HG02981 (cell line): Measurements from ENCODE around the gene SLIT1.

Experiments used
- ATAC-seq: cut with Tn5 transposase; IDR thresholded peaks from one replicate; pipeline ENCODE4 v1.9.1; 2021; ENCODE audit warnings: mild to moderate bottlenecking, moderate library complexity; ENCODE audit not compliant: unreplicated experiment

The SLIT1 gene

DNA sequence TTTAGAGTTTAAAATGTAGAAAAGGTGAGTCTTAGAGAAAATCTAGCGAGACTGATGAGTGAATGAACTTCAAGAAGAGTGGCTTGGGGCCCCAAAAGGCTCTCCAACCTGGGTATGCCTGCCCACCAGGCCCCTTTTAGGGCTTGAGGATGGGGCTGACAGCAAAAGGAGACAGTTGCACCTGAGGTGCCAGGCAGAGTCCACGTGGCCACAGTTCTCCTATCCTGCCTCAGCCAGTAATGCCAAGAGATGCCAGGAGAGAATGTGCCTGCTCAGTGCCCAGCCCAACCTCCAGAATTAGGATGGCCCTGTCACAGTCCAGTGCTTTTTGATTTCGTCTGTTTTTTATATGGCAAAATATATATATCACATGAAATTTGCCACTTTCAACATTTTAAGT lies 156.5 kb downstream of the SLIT1 start:
- no peak for ATAC-seq

- ATAC-seq: no peak
Measured at GRCh38 chr10:97028832-97029178, 157.0 kb downstream of the SLIT1 start.

- no peak for ATAC-seq
Measured at GRCh38 chr10:97028126-97028831, 157.5 kb downstream of the SLIT1 start.

GRCh38 chr10:97025613-97026242 lies 160.0 kb downstream of the SLIT1 start:
- no peak for ATAC-seq

DNA sequence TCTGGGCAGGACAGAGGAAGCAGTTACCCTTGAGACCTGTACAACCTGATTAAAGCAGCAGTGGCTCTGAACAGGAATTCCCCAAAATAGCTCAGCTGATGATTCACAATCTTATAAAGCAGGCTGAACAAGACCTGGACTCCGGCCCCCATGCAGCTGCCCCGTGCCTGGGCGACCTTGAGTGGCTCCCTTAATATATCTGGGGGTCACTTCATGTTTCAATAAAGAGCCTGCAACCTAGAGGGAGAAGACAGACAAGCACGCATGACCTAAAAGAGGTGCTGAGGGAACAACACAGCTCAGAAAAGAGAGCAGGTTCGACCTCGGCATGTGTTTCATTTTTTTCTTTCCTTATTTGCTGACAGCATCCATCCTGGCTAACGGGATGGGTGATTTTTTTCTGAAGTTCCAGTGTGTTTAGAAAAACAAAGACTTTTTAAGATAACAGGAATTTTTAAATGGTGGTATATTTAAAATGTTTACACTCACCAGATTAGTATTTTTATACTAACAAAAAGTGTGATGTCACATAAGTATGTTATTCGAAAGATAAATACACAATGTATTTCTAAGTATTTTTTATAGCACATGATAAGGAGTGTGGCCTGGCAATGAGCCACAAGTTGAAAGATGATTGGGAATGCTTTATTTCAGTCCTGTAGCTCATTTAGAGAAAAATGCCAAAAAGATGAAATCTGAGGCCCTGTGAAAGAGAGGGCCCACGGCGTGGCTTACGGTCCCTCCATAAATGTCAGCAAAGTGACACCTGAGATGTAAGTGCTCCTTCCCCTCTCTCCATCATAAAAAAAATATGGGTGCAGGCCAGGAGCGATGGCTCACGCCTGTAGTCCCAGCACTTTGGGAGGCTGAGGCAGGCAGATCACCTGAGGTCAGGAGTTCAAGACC lies 161.3 kb downstream of the SLIT1 start:
- no peak for ATAC-seq

DNA sequence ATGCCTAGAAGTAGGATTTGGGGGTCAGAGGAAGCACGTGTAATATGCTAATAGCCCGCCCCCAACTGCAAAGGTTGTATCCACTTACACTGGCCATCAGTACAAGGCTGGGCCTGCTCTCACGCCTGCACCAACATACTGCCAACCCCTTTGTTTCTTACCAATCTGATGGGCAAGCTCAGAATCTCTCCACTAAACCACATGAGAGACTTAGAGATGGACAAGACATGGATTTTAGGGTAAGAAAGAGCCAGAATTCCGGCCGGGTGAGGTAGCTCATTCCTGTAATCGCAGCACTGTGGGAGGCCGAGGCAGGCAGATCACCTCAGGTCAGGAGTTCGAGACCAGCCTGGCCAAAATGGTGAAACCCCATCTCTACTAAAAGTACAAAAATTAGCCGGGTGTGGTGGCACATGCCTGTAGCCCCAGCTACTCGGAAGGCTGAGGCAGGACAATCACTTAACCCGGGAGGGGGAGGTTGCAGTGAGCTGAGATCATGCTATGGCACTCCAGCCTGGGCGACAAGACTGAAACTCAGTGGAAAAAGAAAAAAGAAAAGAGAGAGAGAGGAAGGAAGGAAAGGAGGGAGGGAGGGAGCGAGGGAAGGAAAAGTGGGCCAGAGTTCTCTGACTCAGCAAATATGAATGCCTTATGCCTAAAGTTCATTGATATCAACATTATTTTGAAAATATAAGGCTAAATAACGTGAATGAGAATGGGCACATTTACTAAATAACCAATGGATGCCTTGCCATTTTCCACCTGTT lies 162.2 kb downstream of the SLIT1 start:
- ATAC-seq: no peak

- no peak for ATAC-seq
Measured at GRCh38 chr10:97022616-97023015, 163.1 kb downstream of the SLIT1 start.

DNA sequence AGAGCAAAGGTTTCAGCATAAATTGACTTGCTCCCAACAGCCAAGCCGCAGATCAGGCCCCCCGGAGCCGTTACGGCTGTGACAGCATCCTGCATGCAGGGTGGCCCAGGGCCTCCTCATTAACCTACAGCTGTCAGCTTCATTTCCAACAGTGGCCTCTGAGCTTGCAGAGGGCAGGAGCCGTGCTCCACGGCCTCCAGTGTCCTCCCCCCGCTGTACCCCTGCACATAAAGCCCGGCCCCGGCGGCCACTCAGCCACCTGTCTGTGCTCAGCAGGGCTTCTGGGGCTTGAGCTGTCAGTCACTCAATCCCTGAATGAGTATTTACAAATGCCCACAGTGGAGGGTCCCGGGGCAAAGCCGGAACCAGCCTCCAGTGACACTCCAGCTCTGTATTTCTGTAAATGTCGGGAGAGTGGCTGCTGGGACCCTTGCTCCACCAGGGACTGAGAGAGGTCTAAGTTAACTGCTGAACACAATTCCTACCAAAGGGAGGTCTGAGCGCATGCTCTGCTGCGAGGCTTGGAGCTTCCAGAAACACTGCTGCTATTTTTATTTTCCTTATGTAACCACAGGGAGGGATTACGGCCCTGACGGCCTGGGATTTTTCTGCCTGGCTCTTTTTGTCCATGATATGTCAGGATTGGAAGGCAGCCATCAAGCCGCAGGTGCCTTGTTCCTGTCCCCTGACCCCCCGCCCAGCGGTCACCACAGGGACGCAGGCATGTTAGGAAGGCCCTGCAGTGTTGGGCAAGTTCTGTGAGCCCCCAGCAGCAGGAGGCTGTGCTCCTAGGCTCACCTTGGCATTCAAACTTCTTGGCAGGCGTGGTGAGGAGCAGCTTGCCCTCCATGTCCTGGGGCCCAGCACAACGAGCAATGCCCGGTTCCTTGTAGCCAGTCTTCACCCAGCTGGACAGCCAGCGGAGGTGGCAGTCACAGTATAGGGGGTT lies 165.0 kb downstream of the SLIT1 start:
- ATAC-seq: no peak

DNA sequence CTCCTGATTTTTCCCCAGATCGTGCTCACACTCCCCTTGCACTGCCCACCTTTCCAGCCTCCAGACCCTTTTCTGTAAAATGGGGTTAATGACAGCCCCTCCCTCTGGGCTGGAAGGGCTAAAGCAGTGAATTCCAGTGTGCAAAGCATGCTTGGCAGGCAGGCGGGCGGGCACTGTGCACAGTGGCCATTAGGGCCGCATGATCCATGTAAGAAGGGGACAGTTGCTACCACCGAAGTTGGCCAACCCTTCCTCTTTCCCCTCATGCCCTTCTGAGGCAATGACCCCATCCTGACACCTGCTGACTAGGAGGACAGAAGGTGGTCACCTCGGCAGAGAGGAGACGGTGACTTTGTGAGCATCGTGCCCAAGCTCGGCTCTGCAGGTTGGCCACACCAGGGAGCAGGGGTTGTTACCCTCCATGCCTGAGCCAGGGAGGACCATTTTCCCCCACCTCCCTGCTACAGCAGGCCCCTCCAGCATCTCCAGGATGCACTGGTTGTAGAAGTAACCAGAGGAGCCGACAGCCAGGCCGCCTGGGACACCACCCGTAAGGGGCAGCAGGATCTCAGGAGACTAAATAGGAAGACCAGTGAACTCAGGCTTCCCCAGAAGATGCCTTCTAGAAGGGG lies 166.4 kb downstream of the SLIT1 start:
- no peak for ATAC-seq

GRCh38 chr10:97018251-97019212 lies 167.2 kb downstream of the SLIT1 start:
- ATAC-seq: no peak

- ATAC-seq: no peak
Measured at GRCh38 chr10:97017474-97017903, 168.3 kb downstream of the SLIT1 start.

- peak; percentile 76 for ATAC-seq
Measured at GRCh38 chr10:97016728-97017473, 168.9 kb downstream of the SLIT1 start.

DNA sequence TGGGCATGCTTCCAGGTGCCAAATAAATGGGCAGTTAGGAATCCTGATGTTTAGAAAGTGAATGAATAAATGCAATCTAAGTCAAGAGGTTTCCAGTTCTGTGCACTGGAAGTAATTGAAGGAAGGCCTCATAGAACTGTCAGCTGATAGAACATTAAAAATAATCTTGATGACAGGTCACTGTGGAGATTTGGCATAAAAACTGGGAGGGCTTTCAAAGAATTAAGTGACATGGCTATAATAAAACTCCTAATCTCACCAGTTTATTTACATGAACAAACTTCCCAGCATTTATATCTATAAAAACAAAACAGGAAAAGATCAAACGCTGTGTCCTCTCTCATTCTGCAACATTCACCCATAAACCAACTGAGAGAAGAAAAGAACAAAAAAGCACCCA lies 170.5 kb downstream of the SLIT1 start:
- no peak for ATAC-seq

DNA sequence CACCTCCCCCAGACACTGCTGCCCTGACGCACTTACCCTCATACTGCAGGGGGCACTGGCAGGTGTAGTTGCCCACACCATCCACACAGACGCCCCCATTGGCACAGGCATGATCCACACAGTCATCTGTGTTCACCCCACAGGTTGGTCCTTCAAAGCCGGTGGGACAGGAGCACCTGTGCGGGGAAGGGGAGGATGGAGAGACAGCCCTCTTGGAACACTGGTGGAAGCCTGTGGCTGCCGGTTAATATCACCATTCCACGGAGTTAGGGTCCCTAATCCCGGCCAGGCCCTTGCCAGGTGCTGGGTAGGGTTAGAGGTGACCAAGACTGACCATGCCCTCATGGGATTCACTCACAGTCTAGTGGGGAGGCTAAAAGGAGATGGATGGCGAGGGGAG lies 171.8 kb downstream of the SLIT1 start:
- ATAC-seq: no peak

DNA sequence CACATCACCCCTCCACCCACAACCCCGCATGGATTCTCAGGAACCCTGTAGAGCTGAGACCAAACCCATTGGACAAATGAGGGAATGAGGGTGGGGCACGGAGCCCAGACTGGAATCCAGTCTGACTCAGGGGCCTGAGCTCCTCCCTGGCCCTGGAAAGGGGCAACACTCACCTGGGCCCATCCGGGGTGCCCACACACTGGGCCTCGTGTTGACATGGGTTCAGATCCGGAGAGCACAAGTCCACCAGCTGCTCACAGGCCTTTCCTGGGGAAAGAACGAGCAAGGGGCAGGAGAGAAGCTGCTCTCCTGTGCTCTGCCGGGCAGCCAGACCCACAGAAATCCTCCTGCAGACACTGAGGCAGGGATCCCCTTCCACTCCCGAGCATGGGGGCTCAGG lies 172.2 kb downstream of the SLIT1 start:
- ATAC-seq: no peak

DNA sequence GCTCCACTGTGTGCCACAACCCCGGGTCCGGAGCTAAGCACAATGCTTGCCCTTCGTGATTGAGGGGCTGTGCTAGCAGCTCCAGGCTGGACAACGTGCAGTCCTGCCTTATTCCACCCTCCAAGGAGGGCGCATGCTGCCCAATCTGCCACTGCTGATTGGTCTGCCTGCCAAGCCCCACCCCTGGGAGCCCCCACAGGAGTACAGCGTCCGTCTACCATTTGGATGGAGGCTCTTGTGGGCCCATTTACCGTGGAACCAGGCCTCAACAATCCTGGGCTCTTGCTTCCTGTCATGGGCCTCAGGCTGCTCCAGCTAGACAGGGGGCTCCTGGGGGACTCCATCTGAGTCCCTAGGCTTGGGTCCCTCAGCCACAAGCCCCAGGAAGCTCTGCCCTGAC lies 173.3 kb downstream of the SLIT1 start:
- ATAC-seq: no peak

DNA sequence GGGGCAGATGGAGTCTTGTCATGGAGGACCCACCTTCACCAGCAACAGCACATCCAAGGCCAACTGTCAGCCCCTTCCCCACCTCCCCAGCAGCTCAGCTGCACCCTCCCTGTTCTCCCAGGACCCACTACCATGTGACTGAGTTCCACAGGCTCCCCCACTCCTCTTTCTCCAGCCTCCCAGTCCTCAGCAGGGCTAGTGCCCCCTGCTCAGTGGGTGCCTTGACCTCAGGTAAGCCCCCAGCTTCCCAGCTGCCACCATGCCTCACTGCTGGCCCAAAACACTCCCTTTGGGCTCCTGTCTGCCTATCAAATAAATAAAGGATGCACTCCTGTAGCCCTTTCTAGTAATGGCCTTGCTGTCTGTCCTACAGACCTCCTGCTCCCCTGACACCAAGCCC lies 174.4 kb downstream of the SLIT1 start:
- ATAC-seq: no peak
